Hepatocyte (in vitro differentiated cells): ENCODE data around the gene CREG1. TPM values are rescaled to one million over a fixed set of nuclear protein-coding genes. Genes with fewer than 3 reads are reported as not detected.
A peak's percentile ranks its signal among the peaks of the same experiment; 100 is the strongest.

Experiments
- DNase-seq: peaks from one replicate; pipeline ENCODE4 v3.0.0-alpha.2; 2016; ENCODE audit warnings: low spot score
- H2AFZ ChIP-seq: fragments of 200-600 bp; sonication (generic); 2 replicates; pipeline ENCODE4 v1.6.0; 2016; ENCODE audit warnings: antibody characterized with exemption, mild to moderate bottlenecking
- H3K27ac ChIP-seq: fragments of 200-600 bp; sonication (generic); 2 replicates; pipeline ENCODE4 v1.5.1; 2016; ENCODE audit warnings: mild to moderate bottlenecking
- H3K27me3 ChIP-seq: fragments of 200-600 bp; sonication (generic); 2 replicates; pipeline ENCODE4 v1.6.1; 2016
- H3K36me3 ChIP-seq: fragments of 200-600 bp; sonication (generic); replicated peaks from 2 replicates; pipeline ENCODE4 v1.5.1; 2016; ENCODE audit warnings: low read depth; ENCODE audit not compliant: insufficient read depth
- H3K4me1 ChIP-seq: fragments of 200-600 bp; sonication (generic); 2 replicates; pipeline ENCODE4 v1.5.1; 2016; ENCODE audit warnings: mild to moderate bottlenecking, moderate library complexity; ENCODE audit not compliant: insufficient read depth
- H3K4me2 ChIP-seq: fragments of 200-600 bp; sonication (generic); 2 replicates; pipeline ENCODE4 v1.6.0; 2016
- H3K4me3 ChIP-seq: fragments of 200-600 bp; sonication (generic); 2 replicates; pipeline ENCODE4 v1.5.1; 2016; ENCODE audit warnings: mild to moderate bottlenecking
- H3K79me2 ChIP-seq: fragments of 200-600 bp; sonication (generic); 2 replicates; pipeline ENCODE4 v1.6.0; 2017; ENCODE audit warnings: mild to moderate bottlenecking
- H3K9me2 ChIP-seq: fragments of 200-600 bp; sonication (generic); replicated peaks from 2 replicates; pipeline ENCODE4 v1.6.0; 2017; ENCODE audit warnings: mild to moderate bottlenecking; ENCODE audit not compliant: insufficient read depth
- H3K9me3 ChIP-seq: fragments of 200-600 bp; sonication (generic); 2 replicates; pipeline ENCODE4 v1.5.1; 2016; ENCODE audit warnings: low read depth, mild to moderate bottlenecking
- H4K20me1 ChIP-seq: fragments of 200-600 bp; sonication (generic); 2 replicates; pipeline ENCODE4 v1.6.0; 2016; ENCODE audit warnings: mild to moderate bottlenecking; ENCODE audit not compliant: insufficient read depth, poor library complexity, severe bottlenecking
- CTCF ChIP-seq: fragments of 200-600 bp; sonication (generic); IDR thresholded peaks from 2 replicates; pipeline ENCODE4 v1.5.1; 2016; ENCODE audit warnings: antibody characterized with exemption, mild to moderate bottlenecking; ENCODE audit not compliant: poor library complexity
- EZH2 ChIP-seq: fragments of 200-600 bp; sonication (generic); IDR thresholded peaks from 2 replicates; pipeline ENCODE4 v1.6.1; 2016; ENCODE audit warnings: antibody characterized with exemption, mild to moderate bottlenecking, borderline replicate concordance
- EZH2phosphoT487 ChIP-seq: fragments of 200-600 bp; sonication (generic); IDR thresholded peaks from one replicate; pipeline ENCODE4 v1.6.1; 2018; ENCODE audit warnings: antibody characterized with exemption, mild to moderate bottlenecking, low read depth, moderate library complexity; ENCODE audit not compliant: unreplicated experiment, severe bottlenecking
- WGBS: methylation state at CpG from one replicate; pipeline ENCODE4 v1.1.6; 2016; ENCODE audit warnings: low lambda C conversion rate; ENCODE audit errors: missing lambda C conversion rate; 5-methylcytosine and 5-hydroxymethylcytosine counted together
- polyA plus RNA-seq: library from polyadenylated mRNA; unstranded; fragments of >200 nt; fragmentation: Nextera tagmentation; extraction: Ambion mirVana; gene quantifications from 2 replicates; pipeline ENCODE4 v1.2.1, GENCODE V29; 2016
- total RNA-seq: library from RNA; depleted of rRNA; stranded (reverse); fragments of >200 nt; gene quantifications from 2 replicates; pipeline ENCODE4 v1.2.3, GENCODE V29; 2014

CREG1 gene
- total and polyA plus RNA-seq, 2 experiments from 2014 or later = 135 to 183 TPM

GRCh38 chr1:167599957-167600581 lies 46.5 kb upstream of the CREG1 start:
- no peaks in the 10 kb centered on the region for H3K9me2 ChIP-seq
- H3K9me3 ChIP-seq = no peaks in the 10 kb centered on the region
- 56% methylated on average over 5 of the region's 5 CpGs for WGBS
- TF ChIP-seq EZH2phosphoT487 (no peak), CTCF (peak; percentile 63)
- no peak overlapping the region for H3K4me3 ChIP-seq
- H4K20me1 ChIP-seq = no peaks in the 10 kb centered on the region
- DNase-seq = peak; percentile 34
- H3K4me2 ChIP-seq = no peak overlapping the region
- no peak overlapping the region for H3K27ac ChIP-seq
- H3K79me2 ChIP-seq = no peaks in the 10 kb centered on the region
- H2AFZ ChIP-seq = no peak overlapping the region
- no peaks in the 10 kb centered on the region for H3K27me3 ChIP-seq
- H3K36me3 ChIP-seq = no peaks in the 10 kb centered on the region
- H3K4me1 ChIP-seq = peaks cover 9% of the 10 kb centered on the region

GRCh38 chr1:167594822-167595221 lies 41.3 kb upstream of the CREG1 start:
- no peak overlapping the region for H3K27ac ChIP-seq
- 57% methylated on average over 6 of the region's 6 CpGs for WGBS
- H3K9me3 ChIP-seq = no peaks in the 10 kb centered on the region

GRCh38 chr1:167593860-167594259 lies 40.3 kb upstream of the CREG1 start:
- Histone ChIP-seq H4K20me1 (no peaks in the 10 kb centered on the region), H3K9me2 (no peaks in the 10 kb centered on the region), H3K4me1 (no peaks in the 10 kb centered on the region), H2AFZ (no peak overlapping the region), H3K79me2 (no peaks in the 10 kb centered on the region), H3K36me3 (no peaks in the 10 kb centered on the region), H3K27me3 (no peaks in the 10 kb centered on the region), H3K4me2 (no peak overlapping the region), H3K27ac (no peak overlapping the region), H3K4me3 (no peak overlapping the region), H3K9me3 (no peaks in the 10 kb centered on the region)
- no peak for TF ChIP-seq EZH2
- TF ChIP-seq CTCF = no peak
- no peak for TF ChIP-seq EZH2phosphoT487
- no peak for DNase-seq
- WGBS = 94% methylated on average over 5 of the region's 5 CpGs

More at GRCh38 chr1:167594822-167595221, 41.3 kb upstream of the CREG1 start:
- H3K4me1 ChIP-seq = no peaks in the 10 kb centered on the region
- H3K4me2 ChIP-seq = no peak overlapping the region
- H3K4me3 ChIP-seq = no peak overlapping the region
- no peaks in the 10 kb centered on the region for H3K9me2 ChIP-seq
- no peaks in the 10 kb centered on the region for H3K79me2 ChIP-seq
- no peak overlapping the region for H2AFZ ChIP-seq
- no peaks in the 10 kb centered on the region for H4K20me1 ChIP-seq
- no peak for TF ChIP-seq EZH2
- no peak for TF ChIP-seq CTCF
- no peak for TF ChIP-seq EZH2phosphoT487
- no peaks in the 10 kb centered on the region for H3K27me3 ChIP-seq
- no peaks in the 10 kb centered on the region for H3K36me3 ChIP-seq
- no peak for DNase-seq

DNA sequence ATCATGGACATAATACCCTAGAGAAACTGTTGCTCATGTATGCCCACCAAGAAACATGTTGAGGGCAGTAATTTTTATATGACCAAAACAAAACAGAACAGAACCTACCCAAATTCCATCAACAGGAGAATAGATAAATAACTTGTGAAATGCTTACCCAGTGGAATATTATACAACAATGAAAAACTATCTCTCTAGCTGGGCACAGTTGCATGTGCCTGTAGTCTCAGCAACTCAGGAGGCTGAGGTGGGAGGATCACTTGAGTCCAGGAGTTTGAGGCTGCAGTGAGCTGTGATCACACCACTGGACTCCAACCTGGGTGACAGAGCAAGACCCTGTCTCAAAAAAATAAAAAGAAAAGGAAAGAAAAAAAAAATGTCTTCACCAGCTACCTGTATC lies 38.9 kb upstream of the CREG1 start:
- Histone ChIP-seq H3K9me3 (no peaks in the 10 kb centered on the region), H4K20me1 (no peaks in the 10 kb centered on the region), H2AFZ (no peak overlapping the region), H3K27me3 (no peaks in the 10 kb centered on the region), H3K4me2 (no peak overlapping the region), H3K9me2 (no peaks in the 10 kb centered on the region), H3K79me2 (no peaks in the 10 kb centered on the region), H3K4me1 (no peaks in the 10 kb centered on the region), H3K4me3 (no peak overlapping the region), H3K27ac (no peak overlapping the region), H3K36me3 (no peaks in the 10 kb centered on the region)
- no peak for TF ChIP-seq EZH2
- DNase-seq = no peak
